HG02798 (cell line): Measurements from ENCODE around the gene LGALS12.
A peak's percentile ranks its signal among the peaks of the same experiment; 100 is the strongest.
"Not testable (repeated sequence)": the region's sequence is repeated elsewhere in the genome, so short reads cannot be mapped to it uniquely, and the experiment has no call there.

Experiments used
- ATAC-seq: cut with Tn5 transposase; IDR thresholded peaks from one replicate; pipeline ENCODE4 v1.9.1; 2021; ENCODE audit warnings: mild to moderate bottlenecking; ENCODE audit not compliant: unreplicated experiment, poor library complexity

Gene LGALS12

GRCh38 chr11:63531074-63531792 lies 25.3 kb downstream of the LGALS12 start:
- peak; percentile 49 for ATAC-seq

DNA sequence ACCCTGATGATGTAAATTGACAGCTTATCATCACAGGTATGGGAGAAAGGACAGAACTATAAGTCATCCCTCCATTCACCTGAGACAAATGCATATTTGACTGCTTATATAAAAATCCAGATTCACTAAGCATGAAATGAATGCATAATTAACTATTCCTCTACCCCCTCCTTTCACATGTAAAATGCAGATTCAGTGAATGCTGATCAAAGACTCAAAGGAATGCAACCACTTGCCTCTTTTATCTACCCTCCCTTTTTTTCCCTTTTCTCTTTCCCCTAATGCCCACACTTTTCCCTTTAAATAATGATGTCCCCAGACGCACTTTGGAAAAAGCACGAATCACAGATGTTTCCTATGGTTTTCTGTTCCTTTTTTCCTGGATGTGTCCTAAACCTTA lies 26.2 kb downstream of the LGALS12 start:
- no peak for ATAC-seq

DNA sequence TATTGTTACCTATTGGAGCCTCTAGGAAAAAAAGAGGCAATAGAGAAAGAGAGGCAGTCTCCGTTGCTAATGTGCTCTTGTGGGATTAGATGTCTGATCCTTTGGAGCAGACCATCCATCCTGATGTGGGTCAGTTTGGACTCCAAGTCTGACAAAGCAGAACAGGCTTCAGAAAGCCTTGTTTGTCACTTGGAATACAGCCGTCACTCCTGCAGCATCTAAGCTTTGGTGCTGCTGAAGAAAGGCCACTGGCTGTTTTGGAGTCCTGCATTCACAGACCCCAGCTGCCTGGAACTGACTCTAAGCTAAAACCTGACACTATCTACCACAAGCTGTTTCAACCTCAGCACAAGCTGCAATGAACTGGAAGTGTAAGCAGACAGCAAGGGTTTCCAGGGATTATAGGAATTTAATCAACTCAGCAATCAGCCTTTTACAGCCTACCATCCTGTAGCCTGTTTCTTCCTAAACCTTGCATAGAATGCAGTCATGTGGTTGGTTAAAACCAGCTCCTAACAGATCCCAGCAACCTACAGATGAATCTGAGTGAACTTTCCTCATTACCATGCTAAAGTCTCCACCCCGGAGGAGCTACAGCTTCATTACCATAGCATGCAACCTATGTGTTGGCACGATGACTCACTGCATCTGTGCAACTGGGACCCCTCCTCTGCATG lies 27.1 kb downstream of the LGALS12 start:
- ATAC-seq: no peak

DNA sequence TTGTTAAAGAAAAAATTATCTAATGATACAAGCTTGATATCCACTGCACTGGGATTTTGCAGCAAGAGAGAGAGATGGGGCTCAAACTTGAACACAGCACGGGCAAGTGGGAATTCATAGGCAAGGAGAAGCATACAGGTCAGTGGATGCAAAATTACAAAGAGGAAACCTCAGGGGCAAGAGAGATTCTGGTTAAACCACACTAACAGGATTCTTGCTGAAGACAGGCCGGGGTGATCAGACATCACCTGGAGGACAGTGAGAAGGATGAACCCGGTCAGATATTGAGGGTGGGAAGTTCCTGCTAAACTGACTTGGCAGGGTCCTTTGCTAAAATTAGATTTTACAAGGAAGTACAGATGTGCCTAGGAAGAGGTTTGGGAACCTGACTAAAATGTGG lies 28.2 kb downstream of the LGALS12 start:
- ATAC-seq: no peak

DNA sequence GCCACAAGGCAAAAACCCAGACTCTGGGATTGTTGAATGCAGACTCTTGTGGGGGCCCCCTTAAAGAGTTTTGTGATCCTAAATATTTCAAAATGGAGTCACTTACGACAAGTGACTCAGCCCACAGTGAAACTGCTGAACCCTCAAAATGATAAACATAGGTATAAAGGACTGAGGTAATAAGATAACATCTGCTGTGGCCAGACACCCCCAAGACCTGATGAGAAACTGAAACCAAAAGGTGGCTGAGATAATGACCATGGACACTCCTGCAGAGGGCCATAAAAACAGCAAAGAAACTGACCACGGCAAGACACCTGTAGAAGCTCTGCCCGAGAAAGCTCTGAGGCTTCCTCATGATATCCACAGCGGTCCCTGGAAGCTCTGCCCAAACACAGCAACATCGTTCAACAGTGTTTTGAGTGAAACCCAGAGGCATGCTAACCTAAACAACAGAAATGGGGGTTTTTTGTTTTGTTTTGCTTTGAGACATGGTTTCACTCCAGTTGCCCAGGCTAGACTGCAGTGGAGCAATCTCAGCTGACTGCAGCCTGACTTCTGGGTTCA lies 29.1 kb downstream of the LGALS12 start:
- ATAC-seq: peak; percentile 56

DNA sequence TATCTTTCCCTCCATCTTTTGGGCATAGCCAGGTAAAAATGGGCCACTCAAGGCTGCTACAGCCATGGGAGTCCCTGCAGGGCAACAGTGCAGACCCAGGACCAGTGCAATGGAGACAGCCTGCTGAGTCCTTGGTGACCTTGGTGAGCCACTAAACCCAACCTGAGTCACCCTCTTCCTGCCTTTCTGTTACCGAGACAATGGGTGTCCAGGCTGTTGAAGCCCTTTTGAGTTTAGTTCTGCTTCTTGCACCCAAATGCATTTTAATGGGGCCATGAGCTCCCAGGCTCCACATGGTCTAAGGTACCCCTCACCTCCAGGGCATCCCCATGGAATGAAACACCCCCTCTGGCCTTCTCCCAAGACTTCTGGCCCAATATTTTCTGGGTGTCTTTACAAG lies 29.9 kb downstream of the LGALS12 start:
- no peak for ATAC-seq

GRCh38 chr11:63536669-63537292 lies 30.9 kb downstream of the LGALS12 start, which contains the start of gene PLAAT4:
Gene PLAAT4, plus strand, starts transcription at chr11:63536808. Its CDS starts 61 bp downstream, at chr11:63536869.
- ATAC-seq: no peak

DNA sequence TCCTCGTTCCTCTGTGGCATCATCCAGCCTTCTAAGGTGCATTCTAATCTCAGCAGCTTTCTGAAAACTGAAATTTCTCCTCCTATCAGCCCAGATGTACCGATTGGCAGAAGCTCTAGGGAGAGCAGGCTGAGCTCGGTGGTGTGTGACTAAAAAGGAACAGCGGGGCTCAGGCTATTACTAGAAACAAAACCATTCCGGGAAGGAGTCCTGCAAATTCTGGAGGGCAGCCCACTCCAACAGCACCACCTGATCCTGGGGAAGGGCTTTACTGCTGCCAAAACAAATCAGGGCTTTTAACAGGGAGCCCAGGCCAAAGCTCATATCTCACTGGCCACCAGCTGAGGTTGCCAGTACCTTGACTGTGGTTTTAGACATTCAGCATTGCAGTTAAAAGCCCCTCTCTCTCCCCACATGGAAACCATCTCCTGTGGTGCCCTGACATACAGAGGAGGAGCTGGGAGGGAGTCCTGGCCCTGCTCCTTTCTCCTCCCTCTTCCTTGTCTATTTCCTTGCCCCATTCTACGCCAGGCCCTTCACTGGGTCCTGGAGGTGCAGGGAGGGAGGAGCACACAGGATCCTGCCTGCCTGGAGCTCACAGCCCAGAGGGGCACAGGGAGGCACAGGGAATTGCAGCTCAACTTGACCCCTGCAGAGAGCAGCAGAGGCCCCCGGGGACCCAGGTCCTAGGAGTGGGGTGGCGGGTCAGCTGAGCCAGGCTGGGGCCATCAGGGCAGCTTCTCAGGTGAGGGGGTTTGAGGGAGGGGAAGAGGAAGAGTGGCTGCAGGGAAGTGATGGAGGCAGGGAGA lies 31.6 kb downstream of the LGALS12 start:
- no peak for ATAC-seq

DNA sequence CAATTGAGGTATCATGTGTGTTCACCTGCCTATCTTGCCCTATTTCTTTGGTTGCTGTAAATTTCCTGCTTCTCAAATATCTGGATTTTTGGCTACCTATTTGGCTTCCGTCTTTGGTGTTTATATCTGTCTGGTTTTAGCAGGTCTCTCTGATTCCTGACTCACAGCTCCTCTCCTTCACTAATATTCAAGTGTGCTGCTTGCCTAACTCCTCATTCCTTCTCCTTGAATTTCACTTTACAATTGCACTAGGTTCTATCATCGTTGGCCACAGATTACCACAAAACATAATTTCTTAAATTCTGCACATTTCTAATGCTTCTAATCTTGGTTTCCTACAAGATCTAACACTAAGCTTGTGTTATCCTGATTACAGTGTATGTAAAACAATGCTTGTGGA lies 36.6 kb downstream of the LGALS12 start:
- ATAC-seq: not testable (repeated sequence)

GRCh38 chr11:63543711-63544110 lies 37.8 kb downstream of the LGALS12 start:
- no peak for ATAC-seq

GRCh38 chr11:63547061-63547460 lies 41.2 kb downstream of the LGALS12 start:
- ATAC-seq: no peak

DNA sequence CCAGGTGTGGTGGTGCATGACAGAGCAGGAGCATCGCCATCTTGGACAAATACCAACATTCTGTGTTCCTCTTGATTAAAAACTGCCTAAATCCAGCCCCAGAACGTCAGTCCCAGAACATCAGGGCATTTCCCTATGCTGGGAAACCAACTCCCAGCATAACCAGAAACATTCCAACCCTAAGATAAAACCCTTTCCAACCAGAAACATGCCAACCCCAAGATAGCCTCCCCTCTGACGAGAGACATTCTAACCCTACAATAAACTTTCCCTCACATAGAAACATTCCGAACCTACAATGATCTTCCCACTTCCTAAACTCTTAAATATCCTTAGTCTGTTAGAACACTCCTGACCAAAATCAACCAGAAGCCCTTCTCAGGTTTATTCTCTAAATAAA lies 42.3 kb downstream of the LGALS12 start:
- ATAC-seq: no peak

GRCh38 chr11:63549411-63549810 lies 43.5 kb downstream of the LGALS12 start:
- no peak for ATAC-seq

GRCh38 chr11:63550156-63550700 lies 44.3 kb downstream of the LGALS12 start:
- ATAC-seq: not testable (repeated sequence)

DNA sequence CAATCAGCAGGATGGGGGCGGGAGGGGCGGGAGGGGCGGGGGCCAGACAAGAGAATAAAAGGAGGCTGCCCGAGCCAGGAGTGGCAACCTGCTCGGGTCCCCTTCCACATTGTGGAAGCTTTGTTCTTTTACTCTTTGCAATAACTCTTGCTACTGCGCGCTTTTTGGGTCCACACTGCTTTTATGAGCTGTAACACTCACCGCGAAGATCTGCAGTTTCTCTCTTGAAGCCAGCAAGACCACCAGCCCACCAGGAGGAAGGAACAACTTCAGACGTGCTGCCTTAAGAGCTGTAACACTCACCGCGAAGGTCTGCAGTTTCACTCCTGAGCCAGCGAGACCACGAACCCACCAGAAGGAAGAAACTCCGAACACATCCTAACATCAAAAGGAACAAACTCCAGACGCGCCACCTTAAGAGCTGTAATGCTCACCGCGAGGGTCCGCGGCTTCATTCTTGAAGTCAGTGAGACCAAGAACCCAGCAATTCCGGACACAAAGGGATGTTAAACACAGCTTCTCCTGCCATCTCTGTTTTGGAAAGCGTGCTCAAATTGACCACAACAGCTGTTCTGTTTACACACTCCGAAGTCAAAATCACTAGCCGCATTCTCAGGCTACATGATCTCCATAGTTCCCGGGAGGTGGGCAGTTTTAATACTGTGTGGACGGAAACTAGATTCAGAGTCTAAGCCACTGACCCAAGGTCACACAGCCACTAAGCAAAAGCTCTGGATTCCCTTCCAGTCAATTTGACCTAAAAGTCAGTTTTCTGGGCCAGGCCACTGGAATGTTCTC lies 45.4 kb downstream of the LGALS12 start:
- ATAC-seq: no peak

DNA sequence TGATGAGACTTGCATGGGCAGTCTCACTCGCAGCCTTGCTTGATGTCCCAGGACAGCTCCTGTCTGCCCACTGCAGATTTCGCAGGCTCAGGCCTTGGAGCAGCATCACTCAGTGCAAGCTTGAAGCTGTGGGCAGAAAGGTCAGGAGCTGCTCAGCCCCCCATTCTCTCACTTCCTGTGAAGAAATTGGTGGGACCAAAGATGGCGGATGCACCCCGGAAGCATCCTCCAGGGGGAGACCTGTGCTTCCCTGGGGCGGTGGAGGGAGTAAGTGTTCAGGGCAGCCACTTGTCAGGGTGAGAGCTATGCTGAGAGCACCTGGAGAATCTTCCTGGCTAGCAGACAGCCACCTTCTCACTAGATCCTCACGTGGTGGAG lies 46.0 kb downstream of the LGALS12 start:
- ATAC-seq: no peak

DNA sequence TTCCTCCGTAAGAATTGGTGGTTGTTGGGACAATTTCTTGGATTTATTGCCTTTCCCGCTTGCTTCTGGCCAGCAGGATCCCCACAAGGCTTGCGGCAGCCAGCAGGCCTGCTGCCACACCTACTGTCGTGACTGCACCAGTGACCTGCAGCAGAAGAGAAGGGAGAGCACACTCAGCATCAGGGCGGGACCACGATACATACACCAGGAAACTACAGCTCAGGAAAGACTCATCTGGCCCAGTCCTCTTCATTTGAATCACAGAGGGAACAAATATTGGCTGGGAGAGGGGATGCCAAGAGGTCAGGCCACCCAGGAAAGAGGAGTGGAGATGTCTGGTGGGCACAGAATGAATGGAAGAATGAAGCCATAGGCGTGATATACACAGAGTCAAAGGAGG lies 47.0 kb downstream of the LGALS12 start:
- no peak for ATAC-seq

DNA sequence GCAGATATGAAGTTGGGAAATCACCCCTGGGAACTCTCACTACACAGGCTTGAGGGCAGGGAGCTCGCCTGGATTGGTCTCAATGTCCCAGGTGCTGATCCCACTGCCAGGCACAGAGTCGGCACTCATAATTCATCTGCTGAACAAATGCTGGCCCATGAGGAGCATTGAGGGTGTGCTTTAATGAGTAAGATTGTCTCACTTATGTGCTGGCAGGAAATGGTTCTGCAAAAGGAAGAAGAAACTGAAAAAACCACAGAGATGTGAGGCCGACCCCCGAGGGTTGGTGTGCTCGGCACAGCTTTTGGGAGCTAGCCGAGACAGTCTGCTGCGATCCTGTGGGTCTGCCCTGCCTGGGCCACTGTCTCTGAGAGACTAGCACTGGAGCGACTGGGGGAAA lies 47.9 kb downstream of the LGALS12 start:
- no peak for ATAC-seq

DNA sequence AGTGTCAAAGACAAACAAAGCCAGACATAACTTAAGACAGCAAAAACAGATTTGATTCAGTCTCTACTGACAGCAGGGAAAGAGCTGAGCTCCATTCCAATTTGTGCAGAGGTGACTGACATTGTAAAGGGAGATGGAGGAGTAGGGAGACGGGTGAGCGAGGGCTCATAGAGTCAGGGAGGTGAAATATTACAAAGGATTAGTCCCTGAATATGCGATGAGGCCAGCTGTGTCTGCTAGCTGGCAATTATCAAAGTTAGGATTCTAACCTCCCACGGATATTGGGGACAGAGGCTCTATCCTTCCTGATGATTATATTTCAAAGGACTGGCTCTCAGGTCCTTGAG lies 49.0 kb downstream of the LGALS12 start:
- ATAC-seq: no peak
